SJSA1 (cell line): Measurements from ENCODE around the gene GOLGA5. TPM values are rescaled to one million over a fixed set of nuclear protein-coding genes. Genes with fewer than 3 reads are reported as not detected.

Experiments
- DNase-seq, 2 experiments: peaks; one replicate each; pipeline ENCODE4 v3.0.0-alpha.2; 2015 to 2020; ENCODE audit warnings: low spot score in 2 of 2, low read depth in 1 of 2
- H3K27ac ChIP-seq: fragments of 250-450 bp; sonication (Bioruptor Pico); 2 replicates; pipeline ENCODE4 v1.5.1; 2020; ENCODE audit warnings: mild to moderate bottlenecking, moderate library complexity
- H3K27me3 ChIP-seq: fragments of 250-450 bp; sonication (Bioruptor Pico); replicated peaks from 2 replicates; pipeline ENCODE4 v1.5.1; 2020; ENCODE audit warnings: mild to moderate bottlenecking, moderate library complexity
- H3K36me3 ChIP-seq: fragments of 250-450 bp; sonication (Bioruptor Pico); 2 replicates; pipeline ENCODE4 v1.5.1; 2020; ENCODE audit warnings: mild to moderate bottlenecking
- H3K4me1 ChIP-seq: fragments of 250-450 bp; sonication (Bioruptor Pico); replicated peaks from 2 replicates; pipeline ENCODE4 v1.6.1; 2021; ENCODE audit warnings: mild to moderate bottlenecking
- H3K4me3 ChIP-seq: fragments of 250-450 bp; sonication (Bioruptor Pico); 2 replicates; pipeline ENCODE4 v1.5.1; 2020; ENCODE audit warnings: mild to moderate bottlenecking
- H3K9me3 ChIP-seq: fragments of 250-450 bp; sonication (Bioruptor Pico); replicated peaks from 2 replicates; pipeline ENCODE4 v1.5.1; 2020; ENCODE audit warnings: mild to moderate bottlenecking
- total RNA-seq: library from RNA; depleted of rRNA; stranded (reverse); fragments of >200 nt; shearing (Covaris generic); gene quantifications from 2 replicates; pipeline ENCODE4 v1.2.3, GENCODE V29; 2014

The GOLGA5 gene
- total RNA-seq, 1 experiment from 2014 or later: 32.7 TPM

DNA sequence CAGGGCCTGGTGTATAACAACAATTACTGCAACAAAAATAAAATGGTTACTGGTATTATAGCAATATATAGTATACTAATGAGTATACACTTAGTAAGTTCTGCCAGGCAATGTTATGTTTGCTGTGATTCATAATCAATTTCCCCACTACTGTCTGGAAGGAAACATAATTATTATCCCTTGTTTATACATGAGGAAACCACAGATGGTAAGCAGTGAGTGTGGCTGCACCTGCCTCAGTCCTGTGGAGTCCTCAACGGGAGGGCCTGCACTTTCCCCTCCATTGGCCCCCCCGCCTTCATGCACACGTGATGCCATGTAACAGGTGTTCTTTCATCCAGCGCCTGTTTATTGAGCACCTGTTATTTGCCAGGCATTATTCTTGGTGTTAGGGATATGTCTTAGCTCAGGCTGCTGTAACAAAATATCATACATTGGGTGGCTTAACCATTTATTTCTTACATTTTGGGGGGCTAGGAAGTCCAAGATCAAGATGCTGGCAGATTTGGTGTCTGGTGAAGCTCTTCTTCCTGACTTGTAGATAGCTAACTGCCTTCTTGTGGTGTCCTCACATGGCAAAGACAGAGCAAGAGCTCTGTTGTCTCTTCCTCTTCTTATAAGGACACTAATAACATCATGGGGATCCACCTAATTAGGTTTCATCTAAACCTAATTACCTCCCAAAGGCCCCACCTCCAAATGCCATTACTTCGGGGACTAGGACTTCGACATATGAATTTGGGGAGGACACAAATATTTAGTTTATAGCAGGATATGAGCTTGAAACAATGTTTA lies 69.4 kb downstream of the GOLGA5 start:
- Histone ChIP-seq H3K9me3 (peaks cover 6% of the 10 kb centered on the region), H3K27me3 (no peaks in the 10 kb centered on the region), H3K4me3 (no peak overlapping the region), H3K4me1 (no peaks in the 10 kb centered on the region), H3K27ac (no peak overlapping the region), H3K36me3 (no peaks in the 10 kb centered on the region)
- no peak for DNase-seq

DNA sequence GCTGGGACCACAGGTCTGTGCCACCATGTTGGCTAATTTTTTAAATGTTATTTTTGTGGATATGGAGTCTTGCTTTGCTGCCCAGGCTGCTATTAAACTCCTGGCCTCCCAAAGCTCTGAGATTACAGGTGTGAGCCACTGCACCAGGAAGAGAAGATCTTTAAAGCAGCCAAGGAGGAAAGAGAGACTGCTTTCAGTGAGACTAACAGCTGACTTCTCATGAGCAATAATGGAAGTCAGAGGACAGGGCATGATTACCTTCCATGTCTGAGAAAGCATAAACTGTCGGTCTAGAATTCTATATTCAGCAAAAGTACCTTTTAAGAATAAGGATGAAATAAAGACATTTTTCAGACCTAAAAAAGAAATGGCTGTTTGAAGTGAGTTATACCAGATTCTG lies 71.6 kb downstream of the GOLGA5 start:
- H3K4me1 ChIP-seq: no peaks in the 10 kb centered on the region
- no peaks in the 10 kb centered on the region for H3K36me3 ChIP-seq
- no peak overlapping the region for H3K4me3 ChIP-seq
- H3K27me3 ChIP-seq: no peaks in the 10 kb centered on the region
- DNase-seq: no peak
- H3K9me3 ChIP-seq: peaks cover 6% of the 10 kb centered on the region
- no peak overlapping the region for H3K27ac ChIP-seq

DNA sequence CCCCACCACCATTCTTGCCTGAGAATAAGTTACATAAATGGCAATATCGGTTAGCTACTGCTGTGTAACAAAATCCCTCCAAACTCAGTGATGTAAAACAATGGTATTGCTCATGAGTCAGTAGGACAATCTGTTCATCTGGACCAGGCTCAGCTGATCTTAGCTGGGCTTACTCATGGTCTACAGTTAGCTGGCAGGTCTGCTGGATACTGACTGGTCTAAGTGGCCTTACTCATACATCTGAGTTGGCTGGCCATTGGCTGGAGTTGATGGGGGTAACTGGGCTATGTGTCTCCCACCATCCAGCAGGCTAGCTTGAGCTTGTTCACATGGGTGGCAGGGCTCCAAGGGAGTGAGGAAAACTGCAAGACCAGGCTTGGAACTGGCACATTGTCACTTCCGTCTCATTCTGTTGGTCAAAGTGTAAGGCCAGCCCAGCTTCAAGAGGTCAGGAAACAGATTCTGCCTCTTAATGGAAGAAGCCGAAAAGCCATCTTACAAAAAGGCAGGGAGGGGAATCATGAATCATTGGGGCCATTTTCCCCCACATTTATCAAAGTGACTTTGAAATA lies 72.2 kb downstream of the GOLGA5 start:
- Histone ChIP-seq H3K9me3 (peaks cover 6% of the 10 kb centered on the region), H3K4me1 (no peaks in the 10 kb centered on the region), H3K36me3 (no peaks in the 10 kb centered on the region), H3K4me3 (no peak overlapping the region), H3K27me3 (no peaks in the 10 kb centered on the region), H3K27ac (no peak overlapping the region)
- no peak for DNase-seq

DNA sequence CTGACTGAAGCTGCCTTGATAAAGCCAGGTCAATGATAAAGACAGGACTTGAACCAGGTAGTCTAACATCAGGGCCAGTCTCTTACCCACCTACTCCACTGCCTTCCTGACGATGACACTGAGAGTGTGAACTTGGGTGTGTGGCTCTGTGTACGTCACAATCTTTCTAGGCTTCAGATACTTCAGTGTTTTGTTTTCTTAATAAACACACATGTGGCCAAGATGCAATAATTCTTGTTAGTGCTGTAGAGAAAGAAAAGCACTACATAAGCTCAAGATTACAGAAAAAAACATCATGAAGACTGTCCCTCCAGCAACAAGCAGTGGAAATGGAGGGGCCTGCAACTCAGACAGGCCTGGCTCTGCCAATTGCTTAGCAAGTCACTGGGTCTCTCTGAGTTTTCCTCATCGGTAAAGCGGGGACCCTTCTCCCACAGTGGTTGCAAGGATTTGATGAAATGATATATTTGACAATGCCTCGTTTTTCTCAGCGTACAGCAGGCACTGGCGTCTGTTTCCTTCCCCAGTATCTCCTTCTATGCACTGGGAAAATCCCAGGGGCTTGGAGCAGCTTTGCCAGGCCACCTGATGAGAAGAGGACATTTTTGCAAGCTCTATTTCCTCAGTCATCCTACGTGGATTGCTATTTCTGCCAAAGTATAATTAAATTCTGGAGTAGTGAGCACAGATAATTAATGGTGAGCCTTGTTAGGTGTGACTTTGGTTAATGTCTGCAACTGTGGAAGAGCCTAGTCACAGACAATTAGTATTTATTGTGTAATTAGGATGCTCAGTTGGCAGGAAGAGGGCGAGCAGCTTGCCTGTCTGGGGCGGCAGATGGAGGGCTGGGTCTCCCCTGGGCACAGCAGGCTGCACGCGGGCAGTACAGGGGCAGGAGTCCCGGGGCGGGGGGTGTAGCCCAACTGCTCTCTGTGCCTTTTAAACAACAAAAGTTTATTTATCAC lies 73.1 kb downstream of the GOLGA5 start:
- H3K27me3 ChIP-seq: no peaks in the 10 kb centered on the region
- no peak overlapping the region for H3K27ac ChIP-seq
- no peaks in the 10 kb centered on the region for H3K4me1 ChIP-seq
- peaks cover 6% of the 10 kb centered on the region for H3K9me3 ChIP-seq
- no peak overlapping the region for H3K4me3 ChIP-seq
- no peak for DNase-seq
- H3K36me3 ChIP-seq: no peaks in the 10 kb centered on the region

DNA sequence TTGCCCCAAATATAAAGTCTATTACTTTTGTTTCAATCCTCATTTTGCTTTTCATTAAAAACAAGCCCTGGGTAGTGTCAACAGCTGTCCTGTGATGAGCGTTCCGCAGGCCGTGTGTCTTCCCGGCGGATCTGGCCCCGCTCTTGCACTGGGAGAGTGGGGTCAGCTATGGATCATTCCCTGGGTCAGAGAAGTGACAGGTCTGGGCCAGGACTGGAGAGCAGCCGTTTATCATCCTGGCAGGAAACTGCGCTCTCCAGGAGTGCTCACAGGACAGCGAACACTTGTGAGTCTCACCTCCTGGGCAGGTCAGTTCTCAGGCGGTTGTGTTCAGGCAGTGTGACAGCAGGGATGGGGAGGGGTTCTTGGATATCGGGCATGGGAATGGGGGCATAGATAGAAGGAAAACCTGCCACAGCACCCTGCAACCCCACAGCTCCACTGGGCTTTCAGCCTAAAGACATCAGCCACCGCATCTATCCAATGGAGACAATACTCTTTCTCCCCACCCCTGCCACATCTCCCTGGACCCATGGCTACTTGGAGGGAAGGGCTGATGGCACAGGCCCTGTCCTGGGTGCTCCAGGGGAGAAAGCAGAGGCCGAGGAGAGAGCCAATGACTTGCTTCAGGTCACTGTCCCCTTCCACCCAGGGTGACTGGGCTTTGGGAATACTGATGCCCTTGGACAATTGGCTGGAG lies 81.0 kb downstream of the GOLGA5 start:
- Histone ChIP-seq H3K9me3 (no peaks in the 10 kb centered on the region), H3K36me3 (no peaks in the 10 kb centered on the region), H3K4me1 (no peaks in the 10 kb centered on the region), H3K27me3 (peaks cover 4% of the 10 kb centered on the region), H3K27ac (no peak overlapping the region), H3K4me3 (no peak overlapping the region)
- no peak for DNase-seq

DNA sequence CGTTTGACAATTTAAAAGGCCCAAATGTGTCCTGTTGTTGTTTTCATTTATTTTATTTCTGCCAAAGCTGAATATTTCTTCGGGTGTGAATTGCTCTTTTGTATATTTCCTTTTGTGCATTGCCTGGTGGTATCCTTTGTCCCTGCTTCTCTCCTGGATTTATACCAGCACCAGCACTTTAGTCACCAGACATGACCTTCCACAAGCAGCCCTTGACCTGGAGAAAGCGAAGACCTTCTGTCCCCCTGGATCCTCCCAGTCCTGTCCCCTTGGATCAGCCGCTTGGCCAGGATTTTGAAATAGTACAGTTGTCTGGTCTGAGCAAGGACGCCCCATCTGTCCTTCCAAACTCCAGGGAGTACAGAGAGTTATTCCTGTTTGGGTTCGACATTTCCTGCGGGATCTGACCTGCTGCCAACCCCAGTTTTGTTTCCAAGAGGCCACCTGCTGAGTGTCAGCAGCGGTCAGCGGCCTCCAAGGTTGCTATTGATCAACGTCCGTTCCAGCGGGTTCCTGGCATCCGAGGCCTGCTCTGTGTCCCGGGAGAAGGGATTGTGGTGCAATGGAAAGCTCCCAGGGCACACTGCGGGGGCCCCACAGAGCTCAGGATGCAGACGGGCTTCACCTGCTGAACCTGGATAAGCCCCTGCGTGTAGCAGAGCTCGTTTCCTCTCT lies 83.8 kb downstream of the GOLGA5 start:
- no peak overlapping the region for H3K27ac ChIP-seq
- no peaks in the 10 kb centered on the region for H3K9me3 ChIP-seq
- no peak overlapping the region for H3K4me3 ChIP-seq
- H3K27me3 ChIP-seq: peaks cover 4% of the 10 kb centered on the region
- DNase-seq: no peak
- H3K36me3 ChIP-seq: no peaks in the 10 kb centered on the region
- H3K4me1 ChIP-seq: no peaks in the 10 kb centered on the region

DNA sequence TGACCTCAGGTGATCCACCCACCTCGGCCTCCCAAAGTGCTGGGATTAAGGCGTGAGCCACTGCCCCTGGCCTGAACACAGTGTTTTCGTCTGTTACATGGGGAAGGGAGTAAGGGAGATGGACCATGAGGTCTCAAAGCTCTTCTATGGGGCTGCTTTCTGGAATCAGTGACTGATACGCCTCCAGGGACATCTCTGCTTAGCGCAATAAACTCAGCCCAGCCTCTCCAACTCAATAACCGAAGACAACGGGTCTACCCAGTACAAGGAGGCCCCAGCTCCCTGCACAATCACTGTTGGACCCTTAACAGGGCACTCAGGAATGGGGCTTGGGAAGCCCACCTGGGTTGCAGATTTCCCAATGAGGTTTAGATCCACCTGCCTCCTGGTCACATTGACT lies 86.2 kb downstream of the GOLGA5 start:
- Histone ChIP-seq H3K27ac (no peak overlapping the region), H3K36me3 (no peaks in the 10 kb centered on the region), H3K27me3 (peaks cover 4% of the 10 kb centered on the region), H3K9me3 (no peaks in the 10 kb centered on the region), H3K4me3 (no peak overlapping the region), H3K4me1 (no peaks in the 10 kb centered on the region)
- no peak for DNase-seq

DNA sequence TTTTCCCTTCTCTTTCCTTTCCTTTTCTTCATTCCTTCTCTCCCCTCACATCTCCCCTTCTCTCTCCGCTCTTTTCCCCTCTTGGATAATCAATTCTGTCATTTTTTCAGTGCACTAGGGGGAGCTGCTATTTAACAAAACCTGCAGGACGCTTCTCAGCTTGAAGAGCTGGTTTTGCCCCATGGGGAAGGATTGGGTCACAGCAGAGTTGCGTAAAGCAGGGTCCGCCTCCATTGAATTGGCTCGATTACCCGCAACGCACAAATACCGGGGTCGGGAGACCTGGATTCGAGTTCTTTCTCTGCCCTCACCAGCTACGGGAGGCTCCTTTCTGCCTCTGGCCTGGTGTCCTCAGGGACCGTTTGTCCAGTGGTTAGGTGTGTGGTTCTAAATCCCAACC lies 86.7 kb downstream of the GOLGA5 start:
- Histone ChIP-seq H3K27ac (no peak overlapping the region), H3K4me3 (no peak overlapping the region), H3K9me3 (no peaks in the 10 kb centered on the region), H3K36me3 (no peaks in the 10 kb centered on the region), H3K4me1 (no peaks in the 10 kb centered on the region), H3K27me3 (peaks cover 4% of the 10 kb centered on the region)
- DNase-seq: no peak

DNA sequence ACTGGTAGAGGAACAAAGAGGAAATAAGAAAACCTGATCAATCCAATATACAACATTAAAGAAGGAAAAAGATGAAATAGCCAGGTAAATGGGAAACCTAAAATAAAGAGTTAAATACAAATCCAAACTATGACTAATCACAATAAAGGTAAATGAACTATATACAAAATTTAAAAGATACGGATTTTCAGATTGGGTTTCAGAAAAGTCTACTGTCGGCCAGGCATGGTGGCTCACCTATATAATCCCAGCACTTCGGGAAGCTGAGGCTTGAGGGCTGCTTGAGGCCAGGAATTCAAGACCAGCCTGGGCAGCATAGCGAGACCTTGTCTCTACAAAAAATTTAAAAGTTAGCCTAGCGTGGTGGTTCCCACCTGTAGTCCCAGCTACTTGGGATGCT lies 89.0 kb downstream of the GOLGA5 start:
- Histone ChIP-seq H3K4me1 (no peaks in the 10 kb centered on the region), H3K9me3 (no peaks in the 10 kb centered on the region), H3K4me3 (no peak overlapping the region), H3K27ac (no peak overlapping the region), H3K27me3 (peaks cover 4% of the 10 kb centered on the region), H3K36me3 (no peaks in the 10 kb centered on the region)
- no peak for DNase-seq

DNA sequence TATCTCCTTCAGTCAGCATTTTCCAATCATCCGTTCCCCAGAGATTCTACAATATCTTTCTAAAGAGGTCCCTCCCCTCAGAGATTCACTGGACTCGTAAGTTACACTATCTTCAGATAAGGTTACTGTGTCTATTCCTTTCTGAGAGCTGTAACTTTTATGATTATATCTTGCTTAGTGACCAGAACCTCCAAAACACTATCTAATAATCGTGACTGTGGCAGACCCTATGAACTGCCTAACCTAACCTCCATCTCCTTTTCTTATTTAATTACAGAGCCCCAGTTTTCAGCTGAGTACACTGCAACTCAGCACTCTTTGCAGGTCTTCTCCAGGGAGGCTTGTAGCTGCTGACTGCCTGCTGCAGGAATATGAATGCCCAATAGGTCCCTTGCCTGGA lies 90.3 kb downstream of the GOLGA5 start:
- no peaks in the 10 kb centered on the region for H3K4me1 ChIP-seq
- H3K27ac ChIP-seq: no peak overlapping the region
- H3K4me3 ChIP-seq: no peak overlapping the region
- no peak for DNase-seq
- H3K9me3 ChIP-seq: no peaks in the 10 kb centered on the region
- H3K36me3 ChIP-seq: no peaks in the 10 kb centered on the region
- H3K27me3 ChIP-seq: no peaks in the 10 kb centered on the region; the same call in 1 of the 2 replicates

DNA sequence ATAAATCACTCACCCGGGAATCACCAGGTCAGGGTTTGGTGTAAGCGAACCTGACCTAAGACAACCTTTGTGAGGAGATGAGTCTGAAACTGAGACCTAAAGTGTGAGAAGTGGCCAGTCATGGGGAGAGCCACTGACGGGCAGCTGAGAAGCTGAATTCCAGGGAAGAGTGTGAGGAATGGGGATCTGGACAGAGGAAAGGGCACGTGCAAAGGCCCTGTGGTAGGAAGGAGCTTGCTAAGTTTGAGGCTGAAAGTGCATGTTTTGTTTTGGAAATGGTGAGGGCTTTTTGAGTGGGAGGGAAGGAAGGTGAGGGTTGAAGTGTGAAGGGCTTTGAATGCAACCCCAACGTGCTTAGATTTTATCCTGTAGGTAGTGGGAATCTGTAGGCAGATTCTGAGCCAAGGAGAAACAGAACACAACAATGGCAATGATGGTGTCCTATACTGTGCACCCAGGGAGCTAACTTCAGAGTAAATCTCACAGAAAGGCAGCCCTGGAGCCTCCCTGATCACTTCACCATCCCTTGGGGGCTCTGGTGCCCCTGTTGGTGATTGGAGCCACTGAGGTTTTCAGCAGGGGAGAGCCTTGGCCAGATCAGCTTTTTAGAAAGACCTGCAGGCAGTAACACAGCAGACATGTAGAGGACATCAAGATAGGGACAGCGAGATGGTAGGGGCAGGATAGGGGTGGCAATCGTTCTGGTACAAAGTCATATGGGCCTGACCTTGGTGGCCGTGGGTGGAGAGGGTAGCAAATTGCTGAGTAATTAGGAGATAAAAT lies 91.4 kb downstream of the GOLGA5 start:
- Histone ChIP-seq H3K4me3 (no peak overlapping the region), H3K4me1 (no peaks in the 10 kb centered on the region), H3K27ac (no peak overlapping the region), H3K9me3 (no peaks in the 10 kb centered on the region), H3K27me3 (no peaks in the 10 kb centered on the region; the same call in 1 of the 2 replicates), H3K36me3 (no peaks in the 10 kb centered on the region)
- no peak for DNase-seq

DNA sequence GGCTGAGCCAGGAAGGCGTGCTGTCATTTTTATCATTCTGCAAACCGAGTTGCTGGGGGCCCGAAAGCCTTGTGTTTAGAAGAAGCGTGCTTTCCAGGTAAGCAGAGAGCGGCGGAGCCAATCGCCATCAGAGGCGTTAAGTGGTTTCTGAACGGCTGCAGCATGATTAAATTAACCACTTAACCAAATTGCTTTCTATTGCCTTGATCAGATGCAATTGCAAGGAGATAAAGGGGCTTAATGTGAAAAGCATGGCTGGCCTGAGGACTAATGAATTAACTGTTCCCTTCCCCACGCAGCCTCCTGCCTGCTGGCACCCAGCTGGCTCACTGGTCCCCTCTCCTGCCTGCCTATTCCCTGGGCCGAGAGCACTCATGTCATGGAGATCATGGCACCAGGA lies 92.2 kb downstream of the GOLGA5 start:
- Histone ChIP-seq H3K36me3 (no peaks in the 10 kb centered on the region), H3K4me1 (no peaks in the 10 kb centered on the region), H3K27ac (no peak overlapping the region), H3K27me3 (no peaks in the 10 kb centered on the region; the same call in 1 of the 2 replicates), H3K9me3 (no peaks in the 10 kb centered on the region), H3K4me3 (no peak overlapping the region)
- no peak for DNase-seq
